GM19468 (cell line): Measurements from ENCODE around the gene LMNTD1.
"Not testable (repeated sequence)": the region's sequence is repeated elsewhere in the genome, so short reads cannot be mapped to it uniquely, and the experiment has no call there.

ENCODE experiments used
- ATAC-seq: cut with Tn5 transposase; IDR thresholded peaks from one replicate; pipeline ENCODE4 v1.9.1; 2021; ENCODE audit warnings: mild to moderate bottlenecking, moderate library complexity, moderate number of reproducible peaks; ENCODE audit not compliant: unreplicated experiment; ENCODE audit errors: extremely low read depth

Gene LMNTD1

GRCh38 chr12:25494926-25495325 lies 58.2 kb downstream of the LMNTD1 start:
- ATAC-seq, result no peak

GRCh38 chr12:25493682-25494081 lies 59.4 kb downstream of the LMNTD1 start:
- no peak for ATAC-seq

DNA sequence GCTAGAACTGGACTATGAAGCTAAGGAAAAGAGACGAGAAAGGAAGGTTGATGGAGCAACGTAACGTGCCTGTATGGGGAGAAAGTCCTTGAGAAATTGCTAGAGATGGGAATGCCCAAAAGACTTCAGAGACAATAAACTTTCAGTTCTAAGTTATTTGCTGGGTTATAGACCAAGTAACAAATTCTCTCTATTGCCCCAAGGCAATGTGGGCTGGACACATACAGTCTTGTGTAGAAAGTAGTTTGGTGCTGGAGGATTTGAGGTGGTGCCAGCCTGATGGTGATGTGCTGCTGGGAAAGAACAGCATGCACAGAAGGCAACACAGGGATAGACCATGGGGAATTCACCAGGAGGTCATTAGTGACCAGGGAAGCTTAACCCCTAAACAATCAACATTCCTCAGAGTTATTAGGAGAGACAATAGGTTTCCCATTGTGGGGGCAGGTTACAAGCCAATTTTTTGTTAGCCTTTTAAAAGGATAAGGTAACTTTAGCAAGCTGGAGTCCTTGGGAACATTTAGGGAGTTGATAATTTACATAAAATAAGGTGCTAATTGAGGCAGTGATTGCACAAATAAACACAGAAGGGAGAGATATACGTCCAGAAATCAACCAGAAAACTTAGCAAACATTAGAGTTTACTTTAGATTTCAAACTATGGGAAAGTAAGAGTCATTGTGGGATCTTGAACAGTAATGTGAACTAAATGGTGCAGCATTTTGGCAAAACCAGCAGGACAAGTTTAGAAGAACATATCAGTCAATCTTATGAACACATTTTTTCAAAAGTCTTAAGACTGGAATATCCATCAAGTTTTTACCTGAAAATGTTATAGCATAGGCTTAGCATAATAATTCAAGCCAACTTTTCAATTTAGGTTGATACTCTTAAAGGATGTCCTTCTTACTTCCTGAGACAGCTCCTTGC lies 61.4 kb downstream of the LMNTD1 start:
- ATAC-seq, result no peak

GRCh38 chr12:25488956-25489870 lies 63.9 kb downstream of the LMNTD1 start:
- not testable (repeated sequence) for ATAC-seq

- ATAC-seq, result no peak
Measured at GRCh38 chr12:25482625-25483024, 70.5 kb downstream of the LMNTD1 start.

DNA sequence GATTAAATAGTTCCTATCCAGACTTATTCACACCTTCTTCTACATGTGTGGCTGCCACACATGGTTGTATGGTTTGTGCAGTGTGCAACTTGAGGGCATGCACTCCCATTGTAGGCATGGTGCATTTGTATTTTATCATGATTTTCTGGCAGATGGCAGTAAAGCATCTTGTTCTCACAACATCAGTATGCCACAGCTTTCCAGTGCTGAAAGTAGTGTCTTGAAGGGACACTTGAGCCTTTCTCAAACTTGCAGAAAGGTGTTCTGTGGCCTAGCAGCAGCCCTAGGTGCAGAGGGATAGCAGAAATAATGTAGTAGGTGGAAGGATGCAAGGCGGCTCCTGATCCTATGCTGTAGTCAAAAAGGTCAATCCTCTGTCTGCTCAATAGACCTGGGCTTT lies 72.9 kb downstream of the LMNTD1 start:
- no peak for ATAC-seq

DNA sequence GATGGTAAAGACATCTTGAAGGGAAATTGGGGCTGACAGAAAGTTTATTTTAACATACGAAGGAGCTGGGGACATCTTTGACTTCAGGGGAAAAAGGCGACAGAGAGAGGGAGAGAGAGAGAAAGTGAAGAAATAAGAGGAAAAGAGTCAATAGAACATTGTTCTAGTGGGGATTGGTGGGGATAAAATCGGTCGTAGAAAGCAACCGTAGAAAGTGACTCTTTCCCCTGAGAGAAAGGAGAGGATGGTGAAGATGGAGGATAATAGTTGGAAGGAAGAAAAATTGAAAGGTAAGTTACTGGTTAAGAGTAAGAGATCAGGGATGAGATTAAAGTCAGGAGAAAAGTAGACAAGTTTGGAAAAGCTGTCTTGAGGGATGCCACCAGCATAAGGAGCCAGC lies 75.9 kb downstream of the LMNTD1 start:
- no peak for ATAC-seq

DNA sequence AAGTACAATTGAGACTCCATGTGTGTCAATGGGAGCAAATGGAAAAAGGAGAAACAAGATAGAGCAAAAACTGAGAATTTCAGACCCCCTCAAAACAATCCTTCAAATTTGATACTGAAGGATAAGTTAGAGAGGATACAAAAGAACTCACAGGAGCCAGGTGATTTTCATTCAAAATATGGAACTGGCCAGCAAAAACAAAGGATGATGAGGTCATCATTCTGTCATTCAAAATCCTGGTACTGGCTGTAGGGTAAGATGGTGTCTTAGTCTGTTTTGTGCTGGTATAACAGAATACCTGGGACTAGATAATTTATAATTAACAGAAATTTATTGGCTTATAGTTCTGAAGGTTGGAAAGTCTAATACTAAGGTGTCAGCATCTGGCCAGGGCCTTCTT lies 80.6 kb downstream of the LMNTD1 start:
- no peak for ATAC-seq

DNA sequence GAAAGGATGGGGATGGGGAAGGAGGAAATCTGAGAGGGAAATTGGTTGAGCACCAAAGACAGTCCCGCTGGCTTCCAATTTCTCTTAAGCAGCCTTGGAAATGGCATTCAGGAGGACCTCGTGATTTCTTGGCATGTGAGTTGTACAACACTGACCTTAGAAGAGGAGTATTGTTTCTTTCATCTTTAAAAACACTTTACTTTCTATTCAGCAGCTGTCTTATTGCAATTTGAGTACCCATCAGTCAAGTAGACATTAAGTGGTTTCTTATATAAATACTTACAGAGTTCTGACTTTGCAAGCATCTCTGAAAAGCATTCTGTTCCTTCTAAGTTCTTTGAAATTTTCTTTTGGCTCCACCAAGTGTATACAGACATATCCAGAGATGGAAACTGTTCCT lies 83.2 kb downstream of the LMNTD1 start:
- no peak for ATAC-seq

GRCh38 chr12:25469368-25469767 lies 83.7 kb downstream of the LMNTD1 start:
- ATAC-seq, result no peak

DNA sequence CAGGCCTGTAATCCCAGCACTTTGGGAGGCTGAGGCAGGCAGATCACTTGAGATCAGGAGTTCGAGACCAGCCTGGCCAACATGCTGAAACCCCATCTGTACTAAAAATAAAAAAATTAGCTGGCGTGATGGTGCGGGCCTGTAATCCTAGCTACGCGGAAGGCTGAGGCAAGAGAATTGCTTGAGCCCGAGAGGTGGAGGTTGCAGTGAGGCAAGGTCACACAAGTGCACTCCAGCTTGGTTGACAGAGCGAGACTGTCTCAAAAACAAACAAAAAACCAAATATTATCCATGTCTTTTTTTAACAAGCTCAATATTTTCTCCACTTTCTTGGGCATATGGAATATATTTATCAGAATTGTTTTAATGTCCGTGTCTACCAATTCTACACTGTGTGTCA lies 89.6 kb downstream of the LMNTD1 start:
- ATAC-seq, result no peak

DNA sequence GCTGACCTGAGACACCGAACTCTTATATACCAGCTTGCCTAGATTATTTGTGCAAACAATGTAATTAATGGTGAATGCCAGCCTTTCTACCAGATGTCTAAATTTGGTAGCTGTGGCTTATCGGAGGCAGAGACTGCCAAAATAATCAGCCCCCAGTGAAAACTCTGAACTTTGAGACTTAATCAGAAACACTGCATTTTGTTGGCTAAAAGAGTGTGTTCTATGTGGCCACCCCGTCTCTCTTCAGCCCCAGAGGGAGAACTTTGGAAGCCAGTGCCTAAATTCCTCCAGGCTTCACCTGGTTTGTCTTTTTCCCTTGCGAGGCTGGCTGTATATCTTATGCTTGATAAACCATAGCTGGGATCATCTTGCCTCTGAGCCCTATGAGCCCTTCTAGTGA lies 90.1 kb downstream of the LMNTD1 start:
- no peak for ATAC-seq

DNA sequence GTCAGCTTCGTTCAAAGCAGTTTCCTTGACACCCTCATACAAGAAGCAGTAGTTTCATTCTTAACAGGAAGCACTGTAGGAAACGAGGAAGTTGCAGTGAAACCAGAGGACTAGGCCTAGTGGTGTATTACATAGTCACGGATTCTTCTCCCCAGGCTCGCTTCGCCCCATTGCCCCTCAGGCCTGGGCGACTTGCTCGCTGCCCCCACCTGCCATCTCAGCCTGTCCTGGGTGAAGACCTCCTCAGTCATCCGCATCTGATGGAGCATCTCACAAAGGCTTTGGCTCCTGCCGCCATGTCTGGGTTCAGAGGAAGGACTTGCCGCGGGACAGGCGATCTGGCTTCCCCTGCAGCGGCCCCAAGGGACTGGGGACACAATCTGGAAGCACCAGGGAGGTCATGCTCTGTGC lies 93.5 kb downstream of the LMNTD1 start:
- peak; percentile 70 for ATAC-seq

GRCh38 chr12:25458047-25458552 lies 95.0 kb downstream of the LMNTD1 start:
- ATAC-seq, result no peak

DNA sequence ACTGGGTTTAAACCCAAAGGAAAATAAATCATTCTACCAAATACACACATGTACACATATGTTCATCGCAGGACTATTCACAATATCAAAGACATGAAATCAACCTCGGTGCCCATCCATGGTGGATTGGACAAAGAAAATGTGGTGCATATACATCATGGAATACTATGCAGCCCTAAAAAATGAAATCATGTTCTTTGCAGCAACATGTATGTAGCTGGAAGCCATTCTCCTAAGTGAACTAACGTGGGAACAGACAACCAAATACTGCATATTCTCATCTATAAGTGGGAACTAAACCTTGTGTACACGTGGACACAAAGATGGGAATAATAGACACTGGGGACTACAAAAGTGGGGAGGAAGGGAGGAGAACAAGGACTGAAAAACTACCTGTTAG lies 96.6 kb downstream of the LMNTD1 start:
- no peak for ATAC-seq

- no peak for ATAC-seq
Measured at GRCh38 chr12:25455696-25456095, 97.4 kb downstream of the LMNTD1 start.

GRCh38 chr12:25449007-25449406 lies 104.1 kb downstream of the LMNTD1 start:
- ATAC-seq, result no peak

- no peak for ATAC-seq
Measured at GRCh38 chr12:25447046-25447445, 106.0 kb downstream of the LMNTD1 start.

DNA sequence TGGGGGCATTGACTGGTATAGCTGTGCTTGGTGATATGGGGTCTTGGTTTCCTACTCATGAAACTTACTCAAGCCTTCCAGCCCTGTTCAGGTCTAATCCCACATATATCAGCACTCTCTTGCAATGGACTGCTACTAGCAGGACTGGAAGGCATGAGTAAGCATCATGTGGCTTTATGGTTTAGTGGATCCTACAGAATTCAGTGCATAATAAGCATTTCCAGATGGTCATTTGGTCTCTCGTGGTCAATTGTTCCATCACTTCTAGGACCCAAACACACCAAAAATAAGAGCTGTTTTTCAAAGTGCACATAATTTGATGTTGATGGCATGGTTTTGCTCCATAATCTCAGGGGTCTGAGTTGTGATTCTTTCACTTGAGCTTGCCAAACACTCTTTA lies 114.4 kb downstream of the LMNTD1 start:
- no peak for ATAC-seq

DNA sequence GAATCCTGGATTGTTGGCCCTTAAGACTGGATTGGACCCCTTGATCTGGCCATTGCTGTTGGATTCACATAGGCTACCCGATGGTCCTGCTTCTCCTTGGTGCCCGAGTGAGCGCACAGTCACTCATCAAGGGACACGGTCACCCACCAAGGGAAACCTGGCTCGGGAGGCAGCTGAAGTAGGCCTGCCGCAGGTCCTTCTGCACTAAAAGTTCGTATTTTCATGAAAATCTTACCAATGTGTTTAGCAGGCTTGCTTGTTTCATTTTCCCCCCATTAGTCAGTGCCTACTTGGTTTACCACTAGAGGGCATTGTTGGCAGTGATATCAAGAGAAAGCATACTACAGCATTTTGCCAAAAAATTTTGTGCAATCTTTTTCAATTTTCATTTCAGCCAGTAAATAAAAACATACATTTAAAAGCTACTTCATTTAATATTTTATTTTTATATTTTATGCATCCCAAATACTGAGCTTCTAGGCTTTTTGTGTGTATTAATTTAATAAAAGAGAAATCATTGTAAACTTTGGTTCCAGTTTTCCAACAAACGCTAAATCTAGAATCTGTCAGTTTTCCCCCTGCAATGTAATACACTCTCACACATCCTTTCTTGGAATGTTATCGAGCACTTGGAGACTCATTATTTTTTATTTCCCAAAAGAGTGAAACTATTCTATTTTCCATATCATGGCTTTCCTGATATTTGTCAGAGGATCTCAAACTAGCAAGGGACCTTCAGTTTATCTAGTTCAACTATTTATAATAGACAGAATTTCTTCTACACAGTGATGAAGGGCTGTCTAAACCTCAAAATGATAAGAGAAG lies 116.7 kb downstream of the LMNTD1 start:
- peak; percentile 28 for ATAC-seq
